B cell (primary cell): ENCODE results near the gene SIRPG. TPM values are rescaled to one million over a fixed set of nuclear protein-coding genes. Genes with fewer than 3 reads are reported as not detected.
"Not testable (repeated sequence)": the region's sequence is repeated elsewhere in the genome, so short reads cannot be mapped to it uniquely, and the experiment has no call there.

Experiments used
- ATAC-seq: fragments of 200-7000 bp; cut with Tn5 transposase; one replicate; pipeline ENCODE4 v1.10.0; 2021; ENCODE audit warnings: low read depth, mild to moderate bottlenecking, moderate number of reproducible peaks, moderate library complexity
- CTCF ChIA-PET: fragments of 350-600 bp; sonication (Branson Sonifier 250); formaldehyde crosslinking; loops from one replicate; lab custom pipeline; 2021; ENCODE audit warnings: antibody characterized with exemption, inconsistent platforms; lab: Charles Lee
- POLR2A ChIA-PET: fragments of 350-600 bp; sonication (Branson Sonifier 250); formaldehyde crosslinking; loops from one replicate; lab custom pipeline; 2021; ENCODE audit warnings: antibody characterized with exemption; lab: Charles Lee
- DNase-seq: peaks from one replicate; pipeline ENCODE4 v3.0.0; 2013
- H2AFZ ChIP-seq: 2 replicates; pipeline ENCODE4 v1.6.1; 2012; ENCODE audit warnings: mild to moderate bottlenecking, low read depth, low read length; ENCODE audit not compliant: insufficient read depth, poor library complexity, severe bottlenecking
- H3K27ac ChIP-seq, 2 donors: 1 replicate in 1 of 2; 2 replicates in 1 of 2; pipeline ENCODE4 v1.5.1; 2012 to 2013; ENCODE audit warnings: low read length in 2 of 2, mild to moderate bottlenecking in 2 of 2, moderate library complexity in 1 of 2
- H3K27me3 ChIP-seq, 4 experiments: fragments of 200-600 bp in 1 of 4; sonication (generic) in 1 of 4; replicated peaks in 1 of 4; 1 replicate in 2 of 4; 2 replicates in 2 of 4; pipeline versions ENCODE4 v1.6.1 to v1.7.0; 2013 to 2016; ENCODE audit warnings: low read length in 3 of 4, mild to moderate bottlenecking in 2 of 4, mixed read lengths in 1 of 4, moderate library complexity in 1 of 4; ENCODE audit not compliant: insufficient read depth in 4 of 4, control insufficient read depth in 3 of 4; ENCODE audit errors: control extremely low read depth in 1 of 4
- H3K36me3 ChIP-seq, 2 experiments: replicated peaks in 1 of 2; 1 replicate in 1 of 2; 2 replicates in 1 of 2; pipeline versions ENCODE4 v1.6.1 to v1.7.1; 2013; ENCODE audit warnings: low read length in 1 of 2; ENCODE audit not compliant: insufficient read depth in 2 of 2, control insufficient read depth in 1 of 2; ENCODE audit errors: control extremely low read depth in 1 of 2, extremely low read depth in 1 of 2
- H3K4me1 ChIP-seq, 2 donors: fragments of 200-600 bp in 1 of 2; sonication (generic) in 1 of 2; 1 replicate in 1 of 2; 2 replicates in 1 of 2; pipeline versions ENCODE4 v1.5.1 to v1.6.1; 2013 to 2017; ENCODE audit warnings: low read length in 2 of 2; ENCODE audit not compliant: control insufficient read depth in 2 of 2, insufficient read depth in 2 of 2
- H3K4me2 ChIP-seq: replicated peaks from 2 replicates; pipeline ENCODE3; 2012; ENCODE audit warnings: mild to moderate bottlenecking, low read depth, low read length; ENCODE audit not compliant: poor library complexity, severe bottlenecking
- H3K4me3 ChIP-seq, 5 experiments: fragments of 200-600 bp in 1 of 5; sonication (generic) in 1 of 5; 1 replicate in 3 of 5; 2 replicates in 2 of 5; pipeline versions ENCODE4 v1.5.1 to v1.7.0; 2011 to 2016; ENCODE audit warnings: low read length in 4 of 5, mild to moderate bottlenecking in 4 of 5, low read depth in 2 of 5, control low read depth in 1 of 5, moderate library complexity in 1 of 5; ENCODE audit not compliant: insufficient read depth in 1 of 5; ENCODE audit errors: control extremely low read depth in 1 of 5, extremely low read depth in 1 of 5
- H3K79me2 ChIP-seq: fragments of 200-600 bp; sonication (generic); one replicate; pipeline ENCODE4 v1.6.0; 2016; ENCODE audit warnings: low read length; ENCODE audit not compliant: control insufficient read depth, insufficient read depth
- H3K9ac ChIP-seq: fragments of 200-600 bp; sonication (generic); 2 replicates; pipeline ENCODE4 v1.6.1; 2017; ENCODE audit warnings: mild to moderate bottlenecking, low read length, moderate library complexity
- H3K9me3 ChIP-seq, 3 donors: one replicate each; pipeline versions ENCODE4 v1.6.1 to v1.7.1; 2013; ENCODE audit warnings: low read length in 2 of 3; ENCODE audit not compliant: control insufficient read depth in 2 of 3, insufficient read depth in 1 of 3; ENCODE audit errors: control extremely low read depth in 1 of 3
- H4K20me1 ChIP-seq: 2 replicates; pipeline ENCODE4 v1.6.0; 2012; ENCODE audit warnings: mild to moderate bottlenecking, low read length; ENCODE audit not compliant: insufficient read depth, control insufficient read depth, poor library complexity, severe bottlenecking
- H3K27ac Mint-ChIP-seq: one replicate; pipeline ENCODE4 v1.8.0; 2021; ENCODE audit warnings: mixed read lengths
- H3K27me3 Mint-ChIP-seq: one replicate; pipeline ENCODE4 v1.8.0; 2021; ENCODE audit warnings: mixed read lengths
- H3K4me1 Mint-ChIP-seq: one replicate; pipeline ENCODE4 v1.8.0; 2021; ENCODE audit warnings: mixed read lengths
- H3K4me3 Mint-ChIP-seq: one replicate; pipeline ENCODE4 v1.8.0; 2021; ENCODE audit warnings: mixed read lengths
- H3K9me3 Mint-ChIP-seq: one replicate; pipeline ENCODE4 v1.8.0; 2022; ENCODE audit warnings: mixed read lengths; ENCODE audit not compliant: insufficient read depth
- EZH2 ChIP-seq: IDR thresholded peaks from 2 replicates; pipeline ENCODE4 v1.6.1; 2012; ENCODE audit warnings: borderline replicate concordance, low read depth, mild to moderate bottlenecking, moderate library complexity, low read length; ENCODE audit not compliant: insufficient read depth, poor library complexity, severe bottlenecking
- WGBS: methylation state at CpG from one replicate; pipeline ENCODE4 v1.1.5; 2013; ENCODE audit warnings: missing lambda C conversion rate; ENCODE audit not compliant: insufficient coverage; 5-methylcytosine and 5-hydroxymethylcytosine counted together
- intact Hi-C: fragments of 100-400 bp; cut with micrococcal nuclease; formaldehyde crosslinking; loops from one replicate; pipeline ENCODE4 v1.10.0; 2022
- polyA minus RNA-seq: library from RNA; depleted of rRNA, polyadenylated mRNA; stranded (reverse); fragments of >200 nt; gene quantifications from 2 replicates; pipeline ENCODE4 v1.2.3, GENCODE V29; 2012
- polyA plus RNA-seq: library from polyadenylated mRNA; depleted of rRNA; stranded (reverse); fragments of >200 nt; gene quantifications from 2 replicates; pipeline ENCODE4 v1.2.3, GENCODE V29; 2012
- total RNA-seq, 2 donors: library from RNA; stranded (reverse); fragments of 120-200 nt in 1 of 2; gene quantifications; 1 replicate in 1 of 2; 2 replicates in 1 of 2; pipeline versions ENCODE4 v1.2.3 to v1.2.4, GENCODE V29; 2013 to 2022
- TF ChIP-seq, protein P1 (sequence below): fragments of 200-600 bp; IDR thresholded peaks from one replicate; pipeline ENCODE4 v1.8.0; 2022; ENCODE audit warnings: antibody characterized with exemption, mild to moderate bottlenecking

SIRPG gene
- total RNA-seq (not detected in 2 replicates), polyA plus RNA-seq (0.09 and 1.6 TPM in 2 replicates), polyA minus RNA-seq (1.4 TPM in 1 of 2 replicates, not detected in the other)
- total RNA-seq (2013) = 0.12 TPM

DNA sequence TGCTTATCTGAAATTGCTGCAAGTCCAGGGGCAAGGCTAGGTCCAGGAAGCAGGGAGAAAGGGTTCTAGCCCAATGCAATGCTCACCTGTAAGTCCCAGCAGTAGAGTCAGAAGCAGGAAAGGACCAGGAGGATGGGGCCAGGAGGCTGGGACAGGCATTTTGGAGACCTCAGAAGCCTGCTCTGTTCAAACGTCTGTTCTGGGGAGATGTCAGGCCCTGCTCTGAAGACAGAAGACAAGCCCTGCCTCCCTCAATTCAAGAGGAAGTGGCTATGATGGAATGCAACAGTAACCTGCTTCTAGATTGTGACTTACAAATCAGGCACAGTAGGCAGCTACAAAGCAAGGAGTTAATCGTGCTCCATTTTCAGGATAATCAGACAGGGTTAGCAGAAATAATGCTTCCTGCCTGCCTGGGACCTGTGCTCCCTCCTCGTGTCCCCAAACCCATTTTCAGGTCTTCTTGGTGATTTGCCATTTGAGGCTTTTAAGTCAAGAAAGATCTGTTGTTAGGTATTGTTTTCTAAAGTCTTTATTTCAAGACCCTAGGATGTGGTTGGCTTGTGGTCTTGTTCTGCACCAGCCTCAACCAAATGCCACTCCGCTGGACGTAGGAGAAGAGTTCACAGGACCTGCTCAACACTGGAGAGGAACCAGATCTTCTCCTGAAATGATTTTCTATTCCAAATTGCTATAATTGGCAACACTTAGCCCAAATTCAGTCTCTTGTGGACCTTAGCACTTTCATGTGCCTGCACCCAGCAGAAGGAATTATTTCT lies at the start of gene SIRPG:
Gene SIRPG (minus strand): TSS at position 224 of the 779 bp plus-strand sequence. CDS start 65 bp downstream, at position 159.
- Histone ChIP-seq H3K4me1 (peaks cover 0 to 5% of the 10 kb centered on the region in 2 donors), H3K4me2 (no peak within 1 kb of the TSS), H3K9me3 (no peaks in the 10 kb centered on the region), H3K27me3 (peaks cover 0 to 3% (median 0%) of the 10 kb centered on the region in 4 experiments), H3K9ac (no peak within 1 kb of the TSS), H3K79me2 (no peaks in the 10 kb centered on the region), H3K36me3 (no peaks in the 10 kb centered on the region), H4K20me1 (no peaks in the 10 kb centered on the region), H3K27ac (no peak within 1 kb of the TSS), H2AFZ (peak within 1 kb of the TSS; percentile 46), H3K4me3 (no peak within 1 kb of the TSS)
- 47% methylated on average over 4 of the region's 5 CpGs for WGBS
- no peak for ATAC-seq
- intact Hi-C loops = no loop called here
- no peak within 1 kb of the TSS for H3K27ac Mint-ChIP-seq
- ChIA-PET CTCF (no interaction called here), POLR2A (no interaction called here)
- H3K27me3 Mint-ChIP-seq = peaks cover 9% of the 10 kb centered on the region
- TF ChIP-seq, protein P1, sequence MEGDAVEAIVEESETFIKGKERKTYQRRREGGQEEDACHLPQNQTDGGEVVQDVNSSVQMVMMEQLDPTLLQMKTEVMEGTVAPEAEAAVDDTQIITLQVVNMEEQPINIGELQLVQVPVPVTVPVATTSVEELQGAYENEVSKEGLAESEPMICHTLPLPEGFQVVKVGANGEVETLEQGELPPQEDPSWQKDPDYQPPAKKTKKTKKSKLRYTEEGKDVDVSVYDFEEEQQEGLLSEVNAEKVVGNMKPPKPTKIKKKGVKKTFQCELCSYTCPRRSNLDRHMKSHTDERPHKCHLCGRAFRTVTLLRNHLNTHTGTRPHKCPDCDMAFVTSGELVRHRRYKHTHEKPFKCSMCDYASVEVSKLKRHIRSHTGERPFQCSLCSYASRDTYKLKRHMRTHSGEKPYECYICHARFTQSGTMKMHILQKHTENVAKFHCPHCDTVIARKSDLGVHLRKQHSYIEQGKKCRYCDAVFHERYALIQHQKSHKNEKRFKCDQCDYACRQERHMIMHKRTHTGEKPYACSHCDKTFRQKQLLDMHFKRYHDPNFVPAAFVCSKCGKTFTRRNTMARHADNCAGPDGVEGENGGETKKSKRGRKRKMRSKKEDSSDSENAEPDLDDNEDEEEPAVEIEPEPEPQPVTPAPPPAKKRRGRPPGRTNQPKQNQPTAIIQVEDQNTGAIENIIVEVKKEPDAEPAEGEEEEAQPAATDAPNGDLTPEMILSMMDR = no peak
- no peak for TF ChIP-seq EZH2
- H3K9me3 Mint-ChIP-seq = no peaks in the 10 kb centered on the region
- no peak within 1 kb of the TSS for H3K4me3 Mint-ChIP-seq
- H3K4me1 Mint-ChIP-seq = peaks cover 10% of the 10 kb centered on the region
- no peak for DNase-seq

DNA sequence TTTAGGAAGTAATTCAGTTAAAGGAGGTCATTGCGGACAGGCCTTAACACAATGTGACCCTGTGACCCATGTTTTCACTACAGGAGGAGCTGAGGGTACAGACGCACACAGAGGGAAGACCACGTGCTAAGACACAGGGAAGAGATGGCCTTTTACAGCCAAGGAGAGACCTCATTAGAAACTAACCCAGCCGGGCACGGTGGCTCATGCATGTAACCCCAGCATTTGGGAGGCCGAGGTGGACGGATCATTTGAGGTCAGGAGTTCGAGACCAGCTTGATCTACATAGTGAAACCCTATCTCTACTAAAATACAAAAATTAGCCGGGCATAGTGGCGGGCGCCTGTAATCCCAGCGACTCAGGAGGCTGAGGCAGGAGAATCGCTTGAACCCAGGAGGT lies 49.3 kb upstream of the SIRPG start:
- H3K9me3 ChIP-seq, ATAC-seq, H3K27ac Mint-ChIP-seq, POLR2A ChIA-PET, H3K4me1 ChIP-seq, H3K4me3 Mint-ChIP-seq, CTCF ChIA-PET, H3K4me1 Mint-ChIP-seq, H3K9me3 Mint-ChIP-seq, intact Hi-C loops, DNase-seq, H4K20me1 ChIP-seq, H3K4me3 ChIP-seq, H3K4me2 ChIP-seq, H2AFZ ChIP-seq, H3K27ac ChIP-seq, H3K79me2 ChIP-seq, H3K9ac ChIP-seq, H3K27me3 ChIP-seq, H3K36me3 ChIP-seq: not testable (repeated sequence)
- WGBS = 80% methylated on average over 7 of the region's 13 CpGs
- peaks cover 45% of the 10 kb centered on the region for H3K27me3 Mint-ChIP-seq
